ENCODE data around the gene IGSF5.

- TF ChIP-seq GABPA (IDR thresholded peaks at IDR 0.05; ENCODE audit: low read depth) (no peak), POLR2AphosphoS5 (IDR thresholded peaks at IDR 0.05; ENCODE audit: low read depth) (no peak), CTCF (IDR thresholded peaks at IDR 0.05; ENCODE audit: insufficient read depth, low read length) (no peak), REST (IDR thresholded peaks at IDR 0.05; ENCODE audit: insufficient replicate concordance, low read depth) (no peak), SPI1 (IDR thresholded peaks at IDR 0.05; ENCODE audit: borderline replicate concordance, low read depth) (no peak)
These were observed 6.4 kb upstream of the IGSF5 start for GRCh38 chr21:39738566-39738965.

Data from HL-60 (cell line).